Measurements from ENCODE around the gene ZGPAT. TPM values are rescaled to one million over a fixed set of nuclear protein-coding genes. Genes with fewer than 3 reads are reported as not detected.
"Not testable (repeated sequence)": the region's sequence is repeated elsewhere in the genome, so short reads cannot be mapped to it uniquely, and the experiment has no call there.

Gene ZGPAT
- total and polyA plus RNA-seq, 10 of the 15 experiments (the other 5 are each of a cell fraction or from before 2014, with no cell fraction given) = 0.58 to 52.9 (median 18.0) TPM

GRCh38 chr20:63660174-63660573, 47.7 kb upstream of the ZGPAT start:
- WGBS (ENCODE audit: insufficient coverage, insufficient replicate concordance, low lambda C conversion rate, missing lambda C conversion rate) = 80% methylated on average over 10 of the region's 10 CpGs
- H3K79me2 ChIP-seq (ENCODE audit: control insufficient read depth, insufficient read depth, low read length); H2AFZ ChIP-seq (ENCODE audit: control insufficient read depth, low read depth, low read length); SMC1A ChIA-PET (ENCODE audit: uncharacterized antibody, unreplicated experiment); H3K27me3 ChIP-seq (replicated peaks in 1 of 2; ENCODE audit: control insufficient read depth in 2 of 2, insufficient read depth in 2 of 2, low read length in 1 of 2); POLR2A ChIA-PET; H3K4me3 ChIP-seq; H3K4me2 ChIP-seq (ENCODE audit: control insufficient read depth, insufficient read depth); ATAC-seq; FAIRE-seq; RAD21 ChIA-PET (ENCODE audit: unreplicated experiment); H3K9me3 ChIP-seq (replicated peaks; ENCODE audit: control insufficient read depth, insufficient read depth, low read length); DNase-seq (ENCODE audit: low read depth, low spot score); BruUV-seq (replicated peaks); in situ Hi-C loops (cut with MboI); H3K9ac ChIP-seq (ENCODE audit: control insufficient read depth, insufficient read depth, low read length); intact Hi-C loops (cut with micrococcal nuclease; ENCODE audit: unreplicated experiment); H3K4me1 ChIP-seq (ENCODE audit: control insufficient read depth, insufficient read depth, low read length); H4K20me1 ChIP-seq (ENCODE audit: control insufficient read depth, insufficient read depth); H3K36me3 ChIP-seq (ENCODE audit: control insufficient read depth in 2 of 2, insufficient read depth in 2 of 2, low read length in 1 of 2); H3K27ac ChIP-seq (ENCODE audit: control insufficient read depth, insufficient read depth); CTCF ChIA-PET: not testable (repeated sequence)

GRCh38 chr20:63660622-63661021, 47.2 kb upstream of the ZGPAT start:
- intact Hi-C loops (cut with micrococcal nuclease; ENCODE audit: unreplicated experiment) (no loop called here), in situ Hi-C loops (cut with MboI) (no loop called here)
- CTCF ChIA-PET = no interaction called here
- 76% methylated on average over 8 of the region's 8 CpGs for WGBS (ENCODE audit: insufficient coverage, insufficient replicate concordance, low lambda C conversion rate, missing lambda C conversion rate)
- Histone ChIP-seq H3K4me1 (ENCODE audit: control insufficient read depth, insufficient read depth, low read length) (peaks cover 8% of the 10 kb centered on the region), H3K4me2 (ENCODE audit: control insufficient read depth, insufficient read depth) (no peak overlapping the region), H3K36me3 (ENCODE audit: control insufficient read depth in 2 of 2, insufficient read depth in 2 of 2, low read length in 1 of 2) (peaks cover 0 to 8% of the 10 kb centered on the region in 2 experiments; a peak in 2 of 4 replicates), H3K4me3 (no peak overlapping the region), H3K79me2 (ENCODE audit: control insufficient read depth, insufficient read depth, low read length) (peaks cover 10% of the 10 kb centered on the region), H3K27ac (ENCODE audit: control insufficient read depth, insufficient read depth) (no peak overlapping the region), H3K9me3 (replicated peaks; ENCODE audit: control insufficient read depth, insufficient read depth, low read length) (no peaks in the 10 kb centered on the region), H2AFZ (ENCODE audit: control insufficient read depth, low read depth, low read length) (no peak overlapping the region), H3K27me3 (replicated peaks in 1 of 2; ENCODE audit: control insufficient read depth in 2 of 2, insufficient read depth in 2 of 2, low read length in 1 of 2) (no peaks in the 10 kb centered on the region), H3K9ac (ENCODE audit: control insufficient read depth, insufficient read depth, low read length) (no peak overlapping the region), H4K20me1 (ENCODE audit: control insufficient read depth, insufficient read depth) (no peaks in the 10 kb centered on the region)
- no peak for FAIRE-seq
- RAD21 ChIA-PET (ENCODE audit: unreplicated experiment) = no interaction called here
- SMC1A ChIA-PET (ENCODE audit: uncharacterized antibody, unreplicated experiment) = no interaction called here
- BruUV-seq (replicated peaks) = no TSS peak
- TF ChIP-seq MTA3 (IDR thresholded peaks at IDR 0.05; ENCODE audit: borderline replicate concordance, low read length) = no peak
- no peak for TF ChIP-seq TAF1 (IDR thresholded peaks at IDR 0.05; ENCODE audit: borderline replicate concordance, low read depth, low read length)
- POLR2A ChIA-PET = no interaction called here
- DNase-seq (ENCODE audit: low read depth, low spot score) = no peak
- no peak for ATAC-seq

Measured in GM12878 (cell line).